GM18868 (cell line): ENCODE measurements around the gene KPNA5.
"Not testable (repeated sequence)": the region's sequence is repeated elsewhere in the genome, so short reads cannot be mapped to it uniquely, and the experiment has no call there.

ENCODE experiments used
- ATAC-seq: cut with Tn5 transposase; IDR thresholded peaks from one replicate; pipeline ENCODE4 v1.9.1; 2021; ENCODE audit warnings: mild to moderate bottlenecking, moderate library complexity; ENCODE audit not compliant: unreplicated experiment

The KPNA5 gene

GRCh38 chr6:116697480-116697879, 16.5 kb downstream of the KPNA5 start:
- ATAC-seq = peak; percentile 80

GRCh38 chr6:116703888-116704287, 22.9 kb downstream of the KPNA5 start:
- not testable (repeated sequence) for ATAC-seq

GRCh38 chr6:116705917-116706316, 24.9 kb downstream of the KPNA5 start:
- ATAC-seq = no peak

- no peak for ATAC-seq
These were observed 33.3 kb downstream of the KPNA5 start for GRCh38 chr6:116714296-116714695.

- ATAC-seq = no peak
These were observed 33.8 kb downstream of the KPNA5 start for GRCh38 chr6:116714761-116715160.

- ATAC-seq = no peak
These were observed 45.9 kb downstream of the KPNA5 start for GRCh38 chr6:116726947-116727346.

- no peak for ATAC-seq
These were observed 49.5 kb downstream of the KPNA5 start for GRCh38 chr6:116730513-116730912.

- ATAC-seq = no peak
These were observed 56.0 kb downstream of the KPNA5 start for GRCh38 chr6:116737004-116737403.

GRCh38 chr6:116740486-116740885, 59.5 kb downstream of the KPNA5 start:
- ATAC-seq = not testable (repeated sequence)

- ATAC-seq = no peak
These were observed 60.6 kb downstream of the KPNA5 start for GRCh38 chr6:116741571-116741970.

- no peak for ATAC-seq
These were observed 64.2 kb downstream of the KPNA5 start for GRCh38 chr6:116745176-116745575.

GRCh38 chr6:116761779-116762178, 80.8 kb downstream of the KPNA5 start:
- no peak for ATAC-seq

- ATAC-seq = no peak
These were observed 81.2 kb downstream of the KPNA5 start for GRCh38 chr6:116762235-116762634.

GRCh38 chr6:116763048-116763447, 82.0 kb downstream of the KPNA5 start:
- no peak for ATAC-seq

GRCh38 chr6:116763906-116764628, 83.1 kb downstream of the KPNA5 start:
- no peak for ATAC-seq

GRCh38 chr6:116764629-116764960, 83.6 kb downstream of the KPNA5 start:
- ATAC-seq = no peak

GRCh38 chr6:116764961-116765841, 84.2 kb downstream of the KPNA5 start, which contains the start of gene FAM162B:
TSS of gene FAM162B (minus strand) at chr6:116765719. CDS start at chr6:116765576, 143 bp downstream.
- ATAC-seq = no peak

GRCh38 chr6:116766506-116767176, 85.6 kb downstream of the KPNA5 start:
- no peak for ATAC-seq

GRCh38 chr6:116767715-116768114, 86.7 kb downstream of the KPNA5 start:
- ATAC-seq = no peak

- no peak for ATAC-seq
These were observed 91.4 kb downstream of the KPNA5 start for GRCh38 chr6:116772450-116772849.

GRCh38 chr6:116773886-116774285, 92.9 kb downstream of the KPNA5 start:
- ATAC-seq = no peak
